ENCODE results near the gene SLC39A1. TPM values are rescaled to one million over a fixed set of nuclear protein-coding genes. Genes with fewer than 3 reads are reported as not detected.

SLC39A1 gene
- total RNA-seq, 2 donors from 2014 or later, result 76.5 to 79.5 TPM

DNA sequence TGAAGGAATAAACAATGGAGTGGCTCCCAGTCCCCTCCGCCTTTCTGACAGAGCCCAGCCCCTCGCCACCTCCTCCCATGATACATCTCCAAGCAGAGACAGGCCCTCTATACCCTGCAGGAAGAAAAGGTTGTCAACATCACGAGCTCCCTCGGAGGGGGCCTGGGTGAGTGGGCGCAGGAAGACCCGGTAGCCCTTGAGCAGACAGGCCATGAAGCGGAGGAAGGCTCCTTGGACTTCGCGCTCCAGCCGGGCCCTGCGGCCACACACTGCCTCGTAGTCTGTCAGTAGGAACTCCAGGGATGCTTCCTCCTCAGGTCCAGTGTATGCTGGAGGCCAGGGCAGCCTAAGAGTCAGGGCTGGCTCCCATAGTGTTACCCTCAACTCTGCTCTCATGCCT lies 23.9 kb downstream of the SLC39A1 start:
- DNase-seq (ENCODE audit: low spot score), result peak; percentile 72
- intact Hi-C loops (cut with DNase I), result no loop called here

DNA sequence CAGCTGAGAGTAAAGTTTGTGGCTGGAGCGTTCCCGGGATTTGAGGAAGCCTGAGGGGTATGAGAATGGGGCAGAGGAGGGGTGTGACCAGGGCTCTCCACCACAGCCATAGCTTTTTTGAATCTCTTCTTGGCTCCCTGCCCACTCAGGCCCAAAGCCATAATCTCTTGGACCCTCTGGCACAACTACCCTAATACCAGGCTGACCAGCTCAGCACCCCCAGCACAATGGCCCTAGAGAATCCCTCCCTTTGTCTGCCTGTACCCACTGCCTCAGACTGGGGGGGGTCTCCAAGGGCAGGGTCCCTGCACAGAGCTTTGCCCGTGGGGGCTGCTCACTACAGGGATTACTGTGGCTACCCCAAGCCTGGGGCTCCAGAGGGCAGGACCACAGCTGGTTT lies 24.3 kb downstream of the SLC39A1 start:
- intact Hi-C loops (cut with DNase I), result no loop called here
- peak; percentile 44 for DNase-seq (ENCODE audit: low spot score)

DNA sequence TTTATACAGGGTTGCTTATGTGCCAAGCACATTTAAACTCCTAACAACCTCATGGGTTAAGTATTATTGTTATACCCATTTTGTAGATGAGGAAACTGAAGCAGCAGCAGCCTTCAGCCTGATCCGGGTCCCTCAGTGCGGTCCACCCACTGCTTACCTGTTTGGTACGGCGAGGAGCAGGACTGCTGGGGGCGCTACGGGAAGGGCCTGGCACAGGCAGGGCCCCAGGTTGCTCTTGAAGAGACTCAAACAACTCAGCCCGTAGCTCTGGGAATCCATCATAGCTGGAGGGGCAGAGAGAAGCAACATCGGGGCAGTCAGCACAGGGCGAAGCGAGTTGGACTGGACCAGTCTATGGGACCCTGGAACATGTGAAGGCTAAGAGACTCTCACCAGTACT lies 26.0 kb downstream of the SLC39A1 start:
- peak; percentile 47 for DNase-seq (ENCODE audit: low spot score)
- intact Hi-C loops (cut with DNase I), result no loop called here

DNA sequence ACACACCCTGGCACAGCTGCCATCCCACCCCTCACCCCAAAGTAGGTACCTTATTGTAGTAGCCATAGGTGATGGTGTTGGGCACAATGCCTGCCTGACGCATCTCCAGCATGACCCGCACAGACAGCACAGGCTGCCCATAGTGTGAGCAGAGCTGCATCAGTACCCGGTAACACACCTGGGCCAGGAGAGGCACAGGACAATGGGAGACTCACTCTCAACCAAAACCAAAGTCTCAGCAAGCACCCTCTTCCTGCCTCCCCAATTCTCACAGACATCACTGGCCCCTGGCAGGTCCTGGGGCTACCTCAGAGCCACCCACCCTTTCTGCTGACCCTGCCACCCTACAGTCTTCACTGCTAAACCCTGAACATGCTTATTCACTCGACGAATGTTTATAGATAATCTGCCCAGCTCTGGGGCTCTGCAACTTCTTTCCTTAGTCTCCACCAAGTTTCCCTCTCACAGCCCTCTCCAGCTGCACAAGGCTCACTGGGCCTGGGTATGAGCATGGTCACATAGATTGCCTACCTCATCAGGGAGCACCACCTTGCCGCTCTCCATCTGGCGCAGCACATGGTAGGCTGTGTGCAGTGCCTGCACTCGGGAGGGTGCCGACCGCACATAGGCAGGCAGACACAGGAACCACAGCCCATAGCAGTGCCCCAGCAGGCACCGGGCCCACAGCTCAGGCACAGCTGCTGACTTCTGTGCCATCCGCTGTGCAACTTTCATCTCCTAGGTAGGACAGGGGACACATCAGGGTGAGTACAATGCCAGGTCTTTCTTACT lies 27.1 kb downstream of the SLC39A1 start:
- intact Hi-C loops (cut with DNase I), result no loop called here
- peak; percentile 41 for DNase-seq (ENCODE audit: low spot score)

DNA sequence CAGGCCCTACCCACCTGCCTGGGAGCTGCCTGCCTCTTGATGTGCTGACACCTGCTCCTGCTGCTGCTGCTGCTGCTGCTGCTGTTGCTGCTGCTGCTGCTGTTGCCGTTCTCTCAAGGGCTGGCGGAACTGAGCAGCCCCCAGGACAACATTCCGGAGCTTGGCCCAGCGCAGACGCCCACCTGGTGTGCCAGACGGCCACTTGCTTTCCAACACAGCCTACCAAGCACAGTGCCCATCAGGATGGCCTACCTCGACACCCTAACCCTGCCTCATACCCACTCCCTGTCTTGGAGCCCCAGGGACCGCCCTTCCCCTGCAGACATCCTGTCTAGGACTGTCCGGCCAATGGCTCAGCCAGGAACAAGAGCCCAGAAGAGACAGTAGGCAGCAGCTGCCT lies 28.6 kb downstream of the SLC39A1 start:
- intact Hi-C loops (cut with DNase I), result no loop called here
- DNase-seq (ENCODE audit: low spot score), result no peak

DNA sequence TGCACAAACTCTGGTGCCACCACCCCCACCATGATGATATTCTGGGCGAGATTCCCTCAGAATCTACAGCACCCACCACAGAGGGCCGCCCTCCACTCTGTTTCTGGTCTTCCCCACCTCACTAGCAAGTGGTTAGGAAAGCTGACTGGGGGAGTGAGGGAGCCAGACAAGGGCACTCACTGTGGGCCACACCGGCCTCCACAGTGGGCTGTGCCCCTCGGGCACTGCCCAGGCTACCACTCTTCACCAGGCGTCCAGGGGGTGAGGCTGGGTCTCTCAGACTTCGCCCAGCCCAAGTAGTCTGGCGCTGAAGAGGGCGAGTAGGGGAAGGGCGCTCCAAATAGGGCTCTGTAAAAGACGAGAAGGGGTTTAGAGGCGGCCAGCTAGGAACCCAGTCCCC lies 29.4 kb downstream of the SLC39A1 start:
- intact Hi-C loops (cut with DNase I), result no loop called here
- DNase-seq (ENCODE audit: low spot score), result no peak

DNA sequence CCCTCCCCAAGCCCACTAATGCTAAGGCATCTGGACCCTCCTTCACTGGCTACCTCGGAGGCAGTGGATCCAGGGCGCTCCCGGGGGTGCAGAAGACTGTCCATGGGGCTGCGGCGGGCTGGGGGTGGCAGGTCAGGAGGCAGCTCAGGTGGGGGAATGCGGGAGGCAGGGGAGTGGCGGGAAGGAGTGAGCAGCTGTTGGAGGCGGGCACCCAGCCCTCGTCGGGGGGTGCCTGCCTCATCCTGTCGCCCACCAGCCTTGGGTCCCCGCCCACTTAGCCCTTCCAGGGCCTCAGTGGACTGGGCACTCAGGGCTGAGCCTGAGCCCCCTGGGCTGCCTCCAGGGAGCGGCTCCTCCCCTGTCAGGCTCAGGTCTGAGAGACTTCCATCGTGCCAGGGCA lies 29.9 kb downstream of the SLC39A1 start:
- DNase-seq (ENCODE audit: low spot score), result no peak
- intact Hi-C loops (cut with DNase I), result no loop called here

DNA sequence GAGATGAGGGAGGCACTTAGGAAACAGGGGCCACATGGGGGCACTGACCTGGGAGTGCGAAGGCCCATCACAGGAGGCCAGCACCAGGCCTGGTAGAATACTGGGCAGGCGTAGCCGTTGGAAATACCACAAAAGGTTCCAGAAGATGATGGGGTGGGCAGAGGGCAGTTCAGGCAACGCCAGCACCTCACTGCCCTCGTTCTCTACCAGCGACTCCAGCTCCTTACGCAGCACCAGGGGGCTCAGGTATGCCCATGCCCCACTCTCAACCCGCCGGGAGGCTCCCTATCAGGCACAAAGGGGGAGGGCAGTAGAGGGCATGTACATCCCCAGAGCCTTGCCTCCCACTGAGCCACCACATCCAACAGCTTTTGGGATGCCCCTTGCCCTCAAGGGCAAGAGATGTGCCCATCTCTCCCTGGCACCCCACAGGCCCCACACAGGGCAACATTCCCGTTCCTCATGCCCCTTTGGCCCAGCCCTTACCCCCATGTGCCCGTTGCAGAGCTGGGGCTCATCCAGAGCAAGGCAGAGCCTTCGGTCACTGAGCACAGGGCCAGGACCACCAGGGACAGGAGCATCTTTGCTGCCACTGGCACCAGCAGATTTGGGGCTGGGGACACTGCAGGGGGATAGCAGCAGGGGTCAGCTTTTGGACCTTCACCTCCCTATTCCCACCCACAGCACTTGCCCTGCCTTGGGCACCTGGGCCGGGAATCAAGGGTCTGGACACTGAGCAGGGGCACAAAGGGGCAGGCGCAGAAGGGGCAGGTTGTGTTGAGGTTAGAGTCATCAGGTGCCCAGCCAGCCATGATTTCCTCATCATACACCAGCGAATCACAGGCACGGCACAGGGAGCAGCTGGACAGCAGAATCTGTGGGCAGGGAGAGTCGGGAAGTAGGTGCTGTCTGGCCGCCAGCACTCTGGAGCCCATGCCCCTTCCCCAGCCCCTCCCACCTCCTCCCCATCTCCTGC lies 30.9 kb downstream of the SLC39A1 start:
- intact Hi-C loops (cut with DNase I), result no loop called here
- peak; percentile 42 for DNase-seq (ENCODE audit: low spot score)

DNA sequence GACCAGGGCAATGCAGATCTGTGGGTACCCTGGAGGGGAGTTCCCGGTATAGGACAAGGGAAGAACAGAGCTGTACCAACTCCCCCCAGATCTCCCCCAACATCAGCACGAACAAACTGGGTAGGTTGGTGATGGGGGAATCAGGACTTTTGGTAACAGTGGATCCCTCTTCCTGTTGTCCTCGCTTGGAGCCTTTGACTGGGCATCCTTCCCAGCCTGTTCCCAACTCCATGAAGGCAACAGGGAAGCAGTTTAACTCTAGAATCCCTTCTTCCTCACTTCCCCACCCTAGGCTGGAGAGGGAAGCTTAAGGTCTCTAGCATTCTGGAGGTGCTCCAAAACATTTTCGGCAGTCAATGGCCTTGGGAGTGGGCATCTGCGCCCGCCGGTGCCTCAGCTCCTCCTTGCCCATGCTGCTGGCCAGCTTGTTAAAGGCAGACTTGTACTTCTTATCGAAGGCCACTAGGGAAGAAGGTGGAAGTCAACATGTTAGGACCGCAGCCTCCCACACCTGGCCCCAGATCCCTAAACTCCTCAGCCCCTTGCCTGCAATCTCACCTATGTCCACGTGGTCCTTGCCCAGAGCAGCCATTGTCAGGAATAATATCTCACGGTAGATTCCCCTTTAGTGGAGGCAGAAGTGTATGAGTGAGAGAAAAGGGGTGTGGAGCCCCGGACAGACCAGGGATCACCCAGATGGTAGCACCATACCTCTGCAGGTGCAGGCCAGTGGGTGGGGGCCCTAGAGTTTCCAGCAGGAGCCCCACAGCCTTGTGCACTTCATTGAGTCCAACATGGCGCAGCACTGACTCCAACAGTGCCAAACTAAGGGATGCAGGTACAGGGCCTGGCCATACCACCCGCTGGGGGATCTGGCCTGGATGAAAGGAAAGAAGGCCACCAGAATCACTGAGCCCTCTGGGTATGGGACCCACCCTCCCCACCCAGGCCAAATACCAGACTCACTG lies 33.1 kb downstream of the SLC39A1 start:
- no peak for DNase-seq (ENCODE audit: low spot score)
- intact Hi-C loops (cut with DNase I), result no loop called here

DNA sequence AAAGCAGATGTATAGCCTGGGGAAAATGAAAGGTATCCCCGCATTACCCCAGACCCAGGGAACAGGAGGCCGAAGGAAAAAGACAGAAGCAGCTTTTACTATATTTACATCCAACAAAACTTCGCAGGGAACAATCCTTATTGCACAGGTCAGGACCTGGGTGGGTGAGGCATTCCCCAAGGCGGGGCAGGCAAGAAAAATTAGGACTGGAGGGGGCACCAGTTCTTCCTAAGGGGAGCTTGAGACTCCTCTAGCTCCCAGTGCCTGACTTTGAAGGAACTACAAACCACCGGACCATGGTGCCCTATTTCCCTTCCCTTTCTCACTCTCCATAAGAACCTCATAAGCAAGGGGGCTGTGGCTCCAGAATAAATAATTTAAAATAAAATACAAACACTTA lies 33.9 kb downstream of the SLC39A1 start:
- intact Hi-C loops (cut with DNase I), result no loop called here

DNA sequence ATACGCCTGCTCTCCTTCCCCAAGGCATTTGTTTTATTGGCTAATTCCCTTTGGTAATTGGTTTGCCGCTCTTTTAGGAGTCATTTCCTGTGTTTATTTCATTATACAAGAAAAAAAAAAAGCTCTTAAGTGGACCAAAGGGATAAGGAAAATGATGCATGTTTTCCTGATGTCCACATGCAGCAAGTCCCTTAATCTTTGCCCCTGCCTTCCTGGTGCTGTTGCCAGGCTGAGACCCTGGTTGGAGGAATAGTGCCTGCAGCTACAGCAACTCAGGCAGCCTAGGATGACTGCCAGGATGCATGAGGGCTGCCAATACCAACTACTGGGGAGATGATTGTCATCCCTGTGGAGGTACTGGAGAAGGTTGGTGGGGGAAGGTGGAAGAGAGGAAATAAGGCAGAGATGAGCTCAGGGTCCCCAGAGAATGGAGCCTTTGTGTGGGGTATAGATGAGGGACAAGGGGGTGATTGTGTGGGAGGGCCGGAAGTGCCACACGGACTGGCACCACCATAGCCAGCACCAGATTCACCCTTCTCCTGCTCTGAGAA lies 34.5 kb downstream of the SLC39A1 start:
- no peak for DNase-seq (ENCODE audit: low spot score)
- intact Hi-C loops (cut with DNase I), result no loop called here

More for the DNA sequence above, 33.9 kb downstream of the SLC39A1 start:
- no peak for DNase-seq (ENCODE audit: low spot score)

DNA sequence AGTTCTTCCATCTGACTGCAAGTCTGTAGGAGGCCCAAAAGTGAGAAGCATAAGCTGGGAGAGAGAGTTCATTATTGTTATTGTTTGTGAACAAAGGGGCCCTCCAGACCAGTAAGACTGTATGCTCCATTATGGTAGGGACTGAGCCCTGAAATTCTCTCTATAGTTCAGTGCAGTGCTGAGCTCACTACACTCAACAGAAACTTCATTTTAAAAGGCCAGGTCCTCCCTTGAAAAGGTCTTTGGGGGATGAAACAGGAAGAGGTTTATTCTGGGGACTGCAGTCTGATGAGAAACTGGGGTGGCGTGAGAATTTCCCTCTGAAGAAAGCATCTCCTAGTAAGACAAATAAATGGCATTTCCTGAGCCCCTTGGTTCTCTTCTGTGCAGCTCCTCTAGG lies 35.1 kb downstream of the SLC39A1 start:
- intact Hi-C loops (cut with DNase I), result no loop called here
- no peak for DNase-seq (ENCODE audit: low spot score)

DNA sequence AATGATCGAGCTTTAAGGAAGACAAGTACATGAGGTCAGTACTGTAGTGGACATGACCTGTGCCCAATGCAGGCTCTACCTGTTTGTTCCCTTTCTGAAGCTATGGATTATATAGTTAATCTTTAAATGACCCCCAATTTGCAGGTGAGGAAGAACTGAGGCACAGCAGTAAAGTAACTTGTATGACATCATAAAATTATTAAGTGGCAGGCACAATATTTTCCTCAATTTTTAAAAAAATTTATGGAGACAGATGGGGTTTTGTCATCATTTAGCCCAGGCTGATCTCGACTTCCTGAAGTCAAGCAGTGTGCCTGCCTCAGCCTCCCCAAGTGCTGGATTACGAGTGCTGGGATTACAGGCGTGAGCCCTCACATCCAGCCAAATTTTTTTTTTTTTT lies 36.9 kb downstream of the SLC39A1 start:
- DNase-seq (ENCODE audit: low spot score), result no peak
- intact Hi-C loops (cut with DNase I), result no loop called here

DNA sequence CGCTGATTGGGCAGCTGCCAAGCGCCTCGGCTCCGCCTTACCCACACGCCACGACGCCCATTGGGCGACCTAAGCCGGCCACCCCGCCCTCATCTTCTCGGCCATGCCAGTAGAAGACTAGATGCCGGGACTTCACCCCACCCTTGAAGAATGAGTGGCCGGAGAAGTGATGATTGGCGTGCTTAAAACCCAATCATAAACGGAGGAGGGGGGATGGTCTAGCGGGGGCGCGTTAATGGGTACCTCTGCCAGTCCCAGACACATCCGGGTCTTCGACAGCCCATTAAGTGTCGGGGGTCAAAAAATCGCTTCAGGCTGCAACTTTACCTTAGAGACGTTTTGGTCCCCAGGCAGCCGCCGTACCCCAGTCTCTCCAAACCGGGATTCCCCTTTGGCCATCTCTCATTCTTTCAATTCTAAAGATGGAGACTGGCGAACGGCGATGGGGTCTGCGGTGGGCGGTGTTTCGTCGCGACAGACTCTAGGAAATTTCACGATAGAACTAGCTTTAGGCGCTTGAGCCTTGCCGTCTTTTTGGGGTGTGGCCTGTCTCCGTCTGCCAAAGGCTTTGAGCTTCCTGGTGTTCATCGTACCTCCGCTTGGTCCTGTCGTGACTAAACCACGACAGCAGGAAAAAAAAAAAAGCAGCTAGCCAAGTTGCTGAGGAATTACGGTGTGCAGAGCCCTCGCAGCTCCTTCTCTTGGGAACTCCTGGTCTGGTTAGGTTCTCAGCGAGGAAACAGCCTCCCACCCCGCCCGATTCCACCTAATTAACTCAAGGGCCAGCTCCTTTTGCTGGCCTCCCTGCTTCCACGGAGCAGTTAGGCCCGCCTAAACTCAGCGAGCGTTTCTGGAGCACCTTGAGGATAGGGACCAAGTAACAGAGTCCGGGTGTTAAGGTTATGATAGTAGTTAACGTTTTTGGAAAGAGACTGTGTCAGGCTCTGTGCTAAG lies 40.1 kb downstream of the SLC39A1 start, which contains the start of gene GATAD2B:
TSS of gene GATAD2B (minus strand) at position 1 of the 954 bp plus-strand sequence. CDS start 94,625 bp downstream, outside the sequence.
- intact Hi-C loops (cut with DNase I), result loop anchor here in 1 of 2 donors (5.0 kb wide), 1 partner anchor 36 kb away; no protein-coding TSS in a partner anchor
- peak; percentile 100 for DNase-seq (ENCODE audit: low spot score)

DNA sequence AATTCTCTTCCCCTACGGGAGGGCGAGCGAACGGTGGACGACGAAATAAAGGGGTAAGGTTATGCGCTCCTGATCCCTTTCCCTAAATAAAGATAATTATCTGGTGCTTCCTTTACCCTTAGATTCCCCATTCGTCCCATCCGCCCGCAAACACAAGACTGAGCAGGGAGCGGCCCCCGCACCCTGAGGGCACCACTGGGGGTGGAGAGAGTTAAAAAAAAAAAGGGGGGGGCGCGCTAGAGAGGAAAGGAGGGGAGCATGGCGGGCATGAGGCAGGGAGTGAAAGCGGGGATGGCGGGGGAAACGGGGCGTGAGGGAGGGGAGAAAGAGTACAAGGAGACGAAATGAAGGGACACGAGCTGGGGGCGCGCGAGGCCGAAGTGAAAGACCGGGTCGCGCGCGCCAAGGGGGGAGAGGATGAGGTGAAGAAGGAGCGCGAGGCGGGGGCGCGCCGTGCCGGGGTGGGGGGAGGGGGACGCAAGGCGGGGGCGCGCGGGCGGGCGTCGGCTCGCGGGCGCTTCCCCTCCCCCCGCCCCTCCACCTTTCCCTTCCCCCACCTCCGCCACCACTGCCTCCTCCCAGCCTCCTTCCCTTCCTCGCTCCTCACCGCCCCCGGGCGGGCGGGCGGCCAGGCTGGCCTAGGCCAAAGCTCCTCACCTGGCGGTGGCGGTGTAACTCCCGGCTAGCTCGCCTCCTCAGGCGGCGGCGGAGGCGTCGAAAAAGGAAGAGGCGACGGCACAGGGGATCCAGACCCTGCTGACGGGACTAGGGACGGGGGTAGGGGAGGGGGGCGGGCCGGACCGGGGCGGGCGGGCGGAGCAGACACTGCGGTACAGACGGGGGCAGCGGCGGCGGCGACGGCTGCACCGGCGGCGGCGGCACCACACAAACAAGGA lies 41.0 kb downstream of the SLC39A1 start:
- DNase-seq (ENCODE audit: low spot score), result no peak
- intact Hi-C loops (cut with DNase I), result loop anchor here in 1 of 2 donors (5.0 kb wide), 1 partner anchor 35 kb away; no protein-coding TSS in a partner anchor

DNA sequence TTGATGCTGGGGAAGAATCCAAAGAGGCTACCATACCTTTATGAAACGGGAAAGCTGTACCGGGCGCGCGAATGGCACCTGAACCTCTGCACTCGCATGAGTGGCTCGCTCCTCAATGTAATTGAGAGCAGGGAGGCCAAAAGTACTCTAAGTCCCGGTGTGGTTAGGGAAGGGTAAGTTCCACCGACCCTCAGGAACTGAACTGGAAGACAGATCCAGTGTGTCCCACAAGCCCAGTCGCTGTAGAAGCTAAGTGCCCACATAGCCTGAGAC lies 41.6 kb downstream of the SLC39A1 start:
- intact Hi-C loops (cut with DNase I), result loop anchor here in 1 of 2 donors (5.0 kb wide), 1 partner anchor 34 kb away; no protein-coding TSS in a partner anchor
- DNase-seq (ENCODE audit: low spot score), result no peak
